K562 (cell line): ENCODE measurements around the gene GDNF. TPM values are rescaled to one million over a fixed set of nuclear protein-coding genes. Genes with fewer than 3 reads are reported as not detected.

ENCODE experiments used
- ATAC-seq: fragments of 200-7000 bp; cut with Tn5 transposase; 3 replicates; pipeline ENCODE4 v1.9.1; 2020; ENCODE audit warnings: moderate library complexity
- BruUV-seq: library from RNA; stranded (reverse); fragments of 400-500 nt; replicated peaks from 2 replicates; lab custom pipeline; 2021; lab: Mats Ljungman, UMichigan
- CTCF ChIA-PET: fragments of 300-600 bp; formaldehyde crosslinking; extraction: SDS; loops from one replicate; lab custom pipeline; 2021; ENCODE audit warnings: low intra/inter-chr PET ratio; lab: Yijun Ruan, JAX
- POLR2A ChIA-PET: fragments of 300-600, 350-650 bp; sonication (Branson Sonifier 250); formaldehyde crosslinking; extraction: SDS; loops from one replicate; lab custom pipeline; 2021; ENCODE audit warnings: antibody characterized with exemption, inconsistent platforms; lab: Yijun Ruan, JAX
- DNase-seq, 4 experiments: peaks; one replicate each; pipeline versions ENCODE4 v3.0.0 to v3.0.0-alpha.2; 2011 to 2018; ENCODE audit warnings: low spot score in 3 of 4, mixed read lengths in 3 of 4; ENCODE audit errors: extremely low read depth in 1 of 4
- FAIRE-seq: peaks from 2 replicates; lab custom pipeline; 2011; peaks lifted over from hg19 to GRCh38; lab: Jason Lieb, UNC
- H2AFZ ChIP-seq: 2 replicates; pipeline ENCODE4 v1.6.0; 2011; ENCODE audit warnings: low read depth, low read length, control low read depth, inconsistent platforms
- H3K27ac ChIP-seq: fragments of 200-600 bp; 3 replicates; pipeline ENCODE4 v1.8.0; 2011; ENCODE audit warnings: low read depth, mild to moderate bottlenecking, control low read depth, inconsistent platforms, low read length, moderate library complexity, mixed read lengths; ENCODE audit errors: extremely low read depth
- H3K27me3 ChIP-seq, 2 experiments: fragments of 300-600 bp in 1 of 2; 2 replicates in 1 of 2; 3 replicates in 1 of 2; pipeline versions ENCODE4 v1.6.0 to v1.8.0; 2011; ENCODE audit warnings: inconsistent platforms in 2 of 2, low read length in 2 of 2, mild to moderate bottlenecking in 1 of 2, mixed read lengths in 1 of 2, moderate library complexity in 1 of 2; ENCODE audit not compliant: control insufficient read depth in 2 of 2, insufficient read depth in 2 of 2
- H3K36me3 ChIP-seq: fragments of 300-600 bp; 3 replicates; pipeline ENCODE4 v1.8.0; 2011; ENCODE audit warnings: mild to moderate bottlenecking, low read length, inconsistent platforms; ENCODE audit not compliant: control insufficient read depth, insufficient read depth
- H3K4me1 ChIP-seq, 2 experiments: fragments of 200-600 bp in 1 of 2; replicated peaks in 1 of 2; 2 replicates in 1 of 2; 3 replicates in 1 of 2; pipeline versions ENCODE4 v1.5.1 to v1.8.0; 2011; ENCODE audit warnings: inconsistent platforms in 2 of 2, low read length in 2 of 2, mild to moderate bottlenecking in 1 of 2, mixed read lengths in 1 of 2, moderate library complexity in 1 of 2; ENCODE audit not compliant: control insufficient read depth in 2 of 2, insufficient read depth in 2 of 2
- H3K4me2 ChIP-seq: 2 replicates; pipeline ENCODE4 v1.6.1; 2011; ENCODE audit warnings: low read length, control low read depth, inconsistent platforms, mixed read lengths; ENCODE audit not compliant: insufficient read depth
- H3K4me3 ChIP-seq: fragments of 200-600 bp; sonication (generic), shearing (Covaris generic); 2 replicates; pipeline ENCODE4 v1.5.1; 2016; ENCODE audit warnings: control low read depth, inconsistent platforms
- H3K79me2 ChIP-seq: fragments of 200-600 bp; 3 replicates; pipeline ENCODE4 v1.8.0; 2011; ENCODE audit warnings: low read length, inconsistent platforms; ENCODE audit not compliant: control insufficient read depth, insufficient read depth
- H3K9ac ChIP-seq, 2 experiments: 2 replicates each; pipeline versions ENCODE4 v1.6.0 to v1.6.1; 2011; ENCODE audit warnings: low read depth in 2 of 2, low read length in 2 of 2, control low read depth in 1 of 2, inconsistent platforms in 1 of 2, mild to moderate bottlenecking in 1 of 2, mixed read lengths in 1 of 2; ENCODE audit not compliant: insufficient read depth in 1 of 2
- H3K9me1 ChIP-seq: one replicate; pipeline ENCODE4 v1.6.0; 2011; ENCODE audit warnings: inconsistent platforms, mild to moderate bottlenecking, low read length, moderate library complexity; ENCODE audit not compliant: control insufficient read depth, insufficient read depth
- H3K9me3 ChIP-seq: replicated peaks from 2 replicates; pipeline ENCODE4 v1.5.1; 2011; ENCODE audit warnings: low read depth, low read length, inconsistent platforms; ENCODE audit not compliant: control insufficient read depth, insufficient read depth
- H4K20me1 ChIP-seq: replicated peaks from 2 replicates; pipeline ENCODE4 v1.6.1; 2011; ENCODE audit warnings: low read length, inconsistent platforms, mixed read lengths; ENCODE audit not compliant: control insufficient read depth, insufficient read depth
- CBX2 ChIP-seq: fragments of 200-600 bp; sonication (generic); IDR thresholded peaks from one replicate; pipeline ENCODE4 v1.6.1; 2012; ENCODE audit warnings: mild to moderate bottlenecking, low read length, inconsistent platforms; ENCODE audit not compliant: insufficient read depth, poor library complexity, severe bottlenecking
- KAT7 ChIP-seq: sonication (generic); formaldehyde crosslinking; IDR thresholded peaks from 2 replicates; pipeline ENCODE4 v1.8.0; 2022; ENCODE audit warnings: missing genetic modification reagents, mild to moderate bottlenecking, borderline replicate concordance
- MEF2D ChIP-seq: conservative IDR thresholded peaks from 2 replicates; pipeline ENCODE4 v1.6.1; 2016; ENCODE audit warnings: low read depth, missing genetic modification characterization, missing compliant biosample characterization
- MYBL2 ChIP-seq, 2 experiments: fragments of 450-650 bp in 1 of 2; sonication (generic) in 1 of 2; formaldehyde crosslinking in 1 of 2; IDR thresholded peaks; 2 replicates each; pipeline versions ENCODE4 v1.6.1 to v1.8.1; 2017 to 2022; ENCODE audit warnings: borderline replicate concordance in 1 of 2, inconsistent platforms in 1 of 2, low read depth in 1 of 2, mild to moderate bottlenecking in 1 of 2, missing genetic modification reagents in 1 of 2, moderate library complexity in 1 of 2
- SMAD2 ChIP-seq: fragments of 150-350 bp; IDR thresholded peaks from 2 replicates; pipeline ENCODE4 v1.6.1; 2014; ENCODE audit warnings: low read depth, mild to moderate bottlenecking, low read length
- ZNF76 ChIP-seq: fragments of 250-450 bp; sonication (Bioruptor Pico); IDR thresholded peaks from 2 replicates; pipeline ENCODE4 v1.4.0; 2020; ENCODE audit warnings: mild to moderate bottlenecking, moderate library complexity, borderline replicate concordance
- ZNF766 ChIP-seq: fragments of 200-800 bp; sonication (Bioruptor generic); conservative IDR thresholded peaks from 2 replicates; pipeline ENCODE4 v1.6.1; 2016; ENCODE audit warnings: missing genetic modification characterization, missing compliant biosample characterization
- ZNF830 ChIP-seq: fragments of 250-450 bp; sonication (Bioruptor Pico); IDR thresholded peaks from 2 replicates; pipeline ENCODE4 v1.5.0; 2021; ENCODE audit warnings: mild to moderate bottlenecking
- ZSCAN32 ChIP-seq: fragments of 450-650 bp; formaldehyde crosslinking; IDR thresholded peaks from 2 replicates; pipeline ENCODE4 v1.4.0; 2020; ENCODE audit warnings: mild to moderate bottlenecking, moderate library complexity
- WGBS: fragments of 100-300 bp; shearing (Covaris generic); methylation state at CpG from one replicate; pipeline ENCODE4 v1.1.6; 2016; ENCODE audit warnings: low coverage, mixed read lengths; ENCODE audit not compliant: insufficient coverage; ENCODE audit errors: missing lambda C conversion rate; 5-methylcytosine and 5-hydroxymethylcytosine counted together
- in situ Hi-C: fragments of 300-500 bp; cut with MboI; formaldehyde crosslinking; loops from 4 replicates; pipeline ENCODE4 v1.15.0; 2018; ENCODE audit warnings: inconsistent platforms, mixed read lengths
- intact Hi-C: fragments of 100-400 bp; cut with micrococcal nuclease; formaldehyde crosslinking; loops from 2 replicates; pipeline ENCODE4 v1.14.2; 2022
- polyA plus RNA-seq, 8 experiments: library from polyadenylated mRNA; depleted of rRNA in 4 of 8; stranded (reverse) in 5 of 8; unstranded in 3 of 8; fragments of >200 nt; fragmentation: Nextera tagmentation in 2 of 8; fragmentation: Illumina TruSeq in 1 of 8; extraction: Ambion mirVana in 2 of 8; extraction: Trizol in 1 of 8; gene quantifications; 2 replicates each; pipeline versions ENCODE4 v1.2.1 to v1.2.3, GENCODE V29; 2011 to 2014; ENCODE audit warnings: inconsistent platforms in 1 of 8, missing spikeins in 1 of 8
- total RNA-seq, 7 experiments: library from RNA; depleted of rRNA in 6 of 7; stranded (reverse); fragments of >200 nt in 6 of 7; fragmentation: Illumina TruSeq in 2 of 7; extraction: Trizol in 2 of 7; gene quantifications; 2 replicates each; pipeline versions ENCODE4 v1.2.1 to v1.2.3, GENCODE V29; 2011 to 2021; ENCODE audit warnings: low replicate concordance in 1 of 7

The GDNF gene
- total and polyA plus RNA-seq, 9 of the 15 experiments (the other 6 are each of a cell fraction or from before 2014, with no cell fraction given) = not detected

DNA sequence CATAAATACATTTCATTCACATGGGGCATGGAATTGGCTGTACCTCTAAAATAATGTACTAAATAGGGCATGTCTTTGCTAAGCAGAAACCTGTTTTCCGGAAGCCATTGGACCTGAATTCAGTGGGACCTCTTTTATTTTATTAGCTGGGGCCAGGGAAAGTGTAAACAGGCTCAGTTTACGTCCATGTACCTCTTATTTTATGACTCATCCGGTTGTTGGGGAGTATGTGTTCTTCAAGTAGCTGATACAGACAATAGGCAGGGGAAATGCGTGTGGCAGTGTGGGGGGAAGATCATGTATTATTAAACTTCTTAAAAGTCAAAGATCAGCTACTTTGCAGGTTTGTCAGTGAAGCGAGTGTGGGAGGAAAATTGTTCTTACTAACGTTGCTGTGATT, 1.4 kb upstream of the GDNF start:
- Histone ChIP-seq H3K9me1 (no peaks in the 10 kb centered on the region), H3K4me3 (no peak overlapping the region), H3K27me3 (peaks cover 29 to 53% of the 10 kb centered on the region in 2 experiments; a peak in 4 of 5 replicates), H3K4me2 (no peak overlapping the region), H3K4me1 (peaks cover 0 to 28% of the 10 kb centered on the region in 2 experiments; a peak in 2 of 5 replicates), H3K9me3 (0 out of 2 replicates have a peak, but pooled peaks cover 2% of the 10 kb centered on the region), H3K9ac (no peak overlapping the region), H2AFZ (no peak overlapping the region), H3K27ac (no peak overlapping the region), H3K36me3 (no peaks in the 10 kb centered on the region), H3K79me2 (no peaks in the 10 kb centered on the region), H4K20me1 (no peaks in the 10 kb centered on the region; the same call in 1 of the 2 replicates)
- BruUV-seq = no TSS peak
- in situ Hi-C loops = loop anchor here (10.0 kb wide), 1 partner anchor 354 kb away; no protein-coding TSS in a partner anchor
- ChIA-PET CTCF (no interaction called here), POLR2A (no interaction called here)
- FAIRE-seq = no peak
- no peak for DNase-seq
- ATAC-seq = no peak
- WGBS = 2% methylated on average over 6 of the region's 6 CpGs
- TF ChIP-seq CBX2 (no peak), MEF2D (tag) (no peak), KAT7 (CRISPR knock-in tag) (no peak), MYBL2 (IDR thresholded peaks at IDR 0.05; ENCODE audit: low read depth) (no peak), MYBL2 (CRISPR knock-in tag; IDR thresholded peaks at IDR 0.05; ENCODE audit: borderline replicate concordance) (no peak), ZSCAN32 (no peak), SMAD2 (no peak), ZNF830 (CRISPR knock-in tag) (no peak), ZNF766 (CRISPR knock-in tag) (no peak), ZNF76 (CRISPR knock-in tag) (no peak)
- intact Hi-C loops = no loop called here
